Hepatocyte (in vitro differentiated cells): ENCODE data around the gene CWC27.

ENCODE experiments used
- CTCF ChIP-seq: fragments of 200-600 bp; sonication (generic); IDR thresholded peaks from 2 replicates; pipeline ENCODE4 v1.5.1; 2016; ENCODE audit warnings: antibody characterized with exemption, mild to moderate bottlenecking; ENCODE audit not compliant: poor library complexity
- EZH2 ChIP-seq: fragments of 200-600 bp; sonication (generic); IDR thresholded peaks from 2 replicates; pipeline ENCODE4 v1.6.1; 2016; ENCODE audit warnings: antibody characterized with exemption, mild to moderate bottlenecking, borderline replicate concordance

GRCh38 chr5:64759960-64760660, 8.6 kb upstream of the CWC27 start:
- TF ChIP-seq CTCF (no peak), EZH2 (no peak)
